NB4 (cell line): ENCODE results near the gene KTN1.

ENCODE experiments used
- DNase-seq: peaks from one replicate; pipeline ENCODE4 v3.0.0; 2010; ENCODE audit warnings: low read depth
- H3K4me3 ChIP-seq: one replicate; pipeline ENCODE4 v1.5.1; 2011; ENCODE audit warnings: mild to moderate bottlenecking, low read depth, low read length, moderate library complexity
- CTCF ChIP-seq: IDR thresholded peaks from one replicate; pipeline ENCODE4 v1.5.1; 2012; ENCODE audit warnings: low read depth, low read length
- MAX ChIP-seq: IDR thresholded peaks from 2 replicates; pipeline ENCODE4 v1.6.1; 2011; ENCODE audit warnings: low read depth, low read length
- MYC ChIP-seq: IDR thresholded peaks from 2 replicates; pipeline ENCODE4 v1.6.1; 2011; ENCODE audit warnings: low read depth, low read length
- POLR2A ChIP-seq: IDR thresholded peaks from 2 replicates; pipeline ENCODE4 v1.6.1; 2011; ENCODE audit warnings: mild to moderate bottlenecking; ENCODE audit not compliant: insufficient read length; ENCODE audit errors: extremely low read depth

The KTN1 gene

GRCh38 chr14:55580470-55581341 is 699 bp downstream of the KTN1 start:
- peak; percentile 68 for DNase-seq
- TF ChIP-seq MAX (no peak), CTCF (no peak), MYC (no peak), POLR2A (no peak)

GRCh38 chr14:55581342-55581771 is 1.4 kb downstream of the KTN1 start:
- no peak for DNase-seq
- no peak for TF ChIP-seq POLR2A
- TF ChIP-seq MAX: no peak
- no peak for TF ChIP-seq MYC
- TF ChIP-seq CTCF: no peak
- H3K4me3 ChIP-seq: peak overlapping the region; percentile 82

More at GRCh38 chr14:55580470-55581341, 699 bp downstream of the KTN1 start:
- H3K4me3 ChIP-seq: peak overlapping the region; percentile 82

GRCh38 chr14:55582746-55583145 is 2.7 kb downstream of the KTN1 start:
- DNase-seq: peak; percentile 35
- peak overlapping the region; percentile 32 for H3K4me3 ChIP-seq
- TF ChIP-seq CTCF (no peak), POLR2A (no peak), MAX (no peak), MYC (no peak)

GRCh38 chr14:55583942-55584468 is 4.0 kb downstream of the KTN1 start:
- no peak for TF ChIP-seq MYC
- TF ChIP-seq POLR2A: no peak
- TF ChIP-seq MAX: no peak
- TF ChIP-seq CTCF: no peak
- H3K4me3 ChIP-seq: no peak overlapping the region

GRCh38 chr14:55585854-55586253 is 5.8 kb downstream of the KTN1 start:
- TF ChIP-seq MYC: no peak
- TF ChIP-seq POLR2A: no peak
- no peak overlapping the region for H3K4me3 ChIP-seq
- no peak for DNase-seq

More at GRCh38 chr14:55583942-55584468, 4.0 kb downstream of the KTN1 start:
- DNase-seq: no peak

GRCh38 chr14:55586411-55586810 is 6.4 kb downstream of the KTN1 start:
- no peak for DNase-seq
- H3K4me3 ChIP-seq: no peak overlapping the region
- TF ChIP-seq MYC: no peak
- no peak for TF ChIP-seq POLR2A
- no peak for TF ChIP-seq MAX
- TF ChIP-seq CTCF: no peak
